Measurements from ENCODE around the gene SRA1.
"Not testable (repeated sequence)": the region's sequence is repeated elsewhere in the genome, so short reads cannot be mapped to it uniquely, and the experiment has no call there.

DNA sequence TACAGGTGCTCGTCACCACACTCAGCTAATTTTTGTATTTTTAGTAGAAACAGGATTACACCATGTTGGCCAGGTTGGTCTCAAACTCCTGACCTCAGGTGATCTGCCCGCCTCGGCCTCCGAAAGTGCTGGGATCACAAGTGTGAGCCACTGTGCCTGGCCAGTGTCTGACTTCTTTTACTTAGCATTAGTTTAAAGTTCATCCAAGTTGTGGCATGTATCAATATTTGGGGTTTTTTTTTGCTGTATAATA lies 46.1 kb upstream of the SRA1 start:
- TF ChIP-seq, protein P1, sequence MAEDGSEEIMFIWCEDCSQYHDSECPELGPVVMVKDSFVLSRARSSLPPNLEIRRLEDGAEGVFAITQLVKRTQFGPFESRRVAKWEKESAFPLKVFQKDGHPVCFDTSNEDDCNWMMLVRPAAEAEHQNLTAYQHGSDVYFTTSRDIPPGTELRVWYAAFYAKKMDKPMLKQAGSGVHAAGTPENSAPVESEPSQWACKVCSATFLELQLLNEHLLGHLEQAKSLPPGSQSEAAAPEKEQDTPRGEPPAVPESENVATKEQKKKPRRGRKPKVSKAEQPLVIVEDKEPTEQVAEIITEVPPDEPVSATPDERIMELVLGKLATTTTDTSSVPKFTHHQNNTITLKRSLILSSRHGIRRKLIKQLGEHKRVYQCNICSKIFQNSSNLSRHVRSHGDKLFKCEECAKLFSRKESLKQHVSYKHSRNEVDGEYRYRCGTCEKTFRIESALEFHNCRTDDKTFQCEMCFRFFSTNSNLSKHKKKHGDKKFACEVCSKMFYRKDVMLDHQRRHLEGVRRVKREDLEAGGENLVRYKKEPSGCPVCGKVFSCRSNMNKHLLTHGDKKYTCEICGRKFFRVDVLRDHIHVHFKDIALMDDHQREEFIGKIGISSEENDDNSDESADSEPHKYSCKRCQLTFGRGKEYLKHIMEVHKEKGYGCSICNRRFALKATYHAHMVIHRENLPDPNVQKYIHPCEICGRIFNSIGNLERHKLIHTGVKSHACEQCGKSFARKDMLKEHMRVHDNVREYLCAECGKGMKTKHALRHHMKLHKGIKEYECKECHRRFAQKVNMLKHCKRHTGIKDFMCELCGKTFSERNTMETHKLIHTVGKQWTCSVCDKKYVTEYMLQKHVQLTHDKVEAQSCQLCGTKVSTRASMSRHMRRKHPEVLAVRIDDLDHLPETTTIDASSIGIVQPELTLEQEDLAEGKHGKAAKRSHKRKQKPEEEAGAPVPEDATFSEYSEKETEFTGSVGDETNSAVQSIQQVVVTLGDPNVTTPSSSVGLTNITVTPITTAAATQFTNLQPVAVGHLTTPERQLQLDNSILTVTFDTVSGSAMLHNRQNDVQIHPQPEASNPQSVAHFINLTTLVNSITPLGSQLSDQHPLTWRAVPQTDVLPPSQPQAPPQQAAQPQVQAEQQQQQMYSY (CRISPR knock-in tag; IDR thresholded peaks at IDR 0.05), result not testable (repeated sequence)
- TF ChIP-seq NFYB (CRISPR knock-in tag; conservative IDR thresholded peaks at IDR 0.05; ENCODE audit: low read depth); FOXJ3 (CRISPR knock-in tag; IDR thresholded peaks at IDR 0.05; ENCODE audit: borderline replicate concordance); JUN (CRISPR knock-in tag; IDR thresholded peaks at IDR 0.05); ZBTB21 (CRISPR knock-in tag; IDR thresholded peaks at IDR 0.05; ENCODE audit: borderline replicate concordance): not testable (repeated sequence)
- TF ChIP-seq, protein P2, sequence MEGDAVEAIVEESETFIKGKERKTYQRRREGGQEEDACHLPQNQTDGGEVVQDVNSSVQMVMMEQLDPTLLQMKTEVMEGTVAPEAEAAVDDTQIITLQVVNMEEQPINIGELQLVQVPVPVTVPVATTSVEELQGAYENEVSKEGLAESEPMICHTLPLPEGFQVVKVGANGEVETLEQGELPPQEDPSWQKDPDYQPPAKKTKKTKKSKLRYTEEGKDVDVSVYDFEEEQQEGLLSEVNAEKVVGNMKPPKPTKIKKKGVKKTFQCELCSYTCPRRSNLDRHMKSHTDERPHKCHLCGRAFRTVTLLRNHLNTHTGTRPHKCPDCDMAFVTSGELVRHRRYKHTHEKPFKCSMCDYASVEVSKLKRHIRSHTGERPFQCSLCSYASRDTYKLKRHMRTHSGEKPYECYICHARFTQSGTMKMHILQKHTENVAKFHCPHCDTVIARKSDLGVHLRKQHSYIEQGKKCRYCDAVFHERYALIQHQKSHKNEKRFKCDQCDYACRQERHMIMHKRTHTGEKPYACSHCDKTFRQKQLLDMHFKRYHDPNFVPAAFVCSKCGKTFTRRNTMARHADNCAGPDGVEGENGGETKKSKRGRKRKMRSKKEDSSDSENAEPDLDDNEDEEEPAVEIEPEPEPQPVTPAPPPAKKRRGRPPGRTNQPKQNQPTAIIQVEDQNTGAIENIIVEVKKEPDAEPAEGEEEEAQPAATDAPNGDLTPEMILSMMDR (IDR thresholded peaks at IDR 0.05), result not testable (repeated sequence)
- TF ChIP-seq, protein P3, sequence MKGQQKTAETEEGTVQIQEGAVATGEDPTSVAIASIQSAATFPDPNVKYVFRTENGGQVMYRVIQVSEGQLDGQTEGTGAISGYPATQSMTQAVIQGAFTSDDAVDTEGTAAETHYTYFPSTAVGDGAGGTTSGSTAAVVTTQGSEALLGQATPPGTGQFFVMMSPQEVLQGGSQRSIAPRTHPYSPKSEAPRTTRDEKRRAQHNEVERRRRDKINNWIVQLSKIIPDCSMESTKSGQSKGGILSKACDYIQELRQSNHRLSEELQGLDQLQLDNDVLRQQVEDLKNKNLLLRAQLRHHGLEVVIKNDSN (CRISPR knock-in tag; IDR thresholded peaks at IDR 0.05), result not testable (repeated sequence)
- TF ChIP-seq, protein P4, sequence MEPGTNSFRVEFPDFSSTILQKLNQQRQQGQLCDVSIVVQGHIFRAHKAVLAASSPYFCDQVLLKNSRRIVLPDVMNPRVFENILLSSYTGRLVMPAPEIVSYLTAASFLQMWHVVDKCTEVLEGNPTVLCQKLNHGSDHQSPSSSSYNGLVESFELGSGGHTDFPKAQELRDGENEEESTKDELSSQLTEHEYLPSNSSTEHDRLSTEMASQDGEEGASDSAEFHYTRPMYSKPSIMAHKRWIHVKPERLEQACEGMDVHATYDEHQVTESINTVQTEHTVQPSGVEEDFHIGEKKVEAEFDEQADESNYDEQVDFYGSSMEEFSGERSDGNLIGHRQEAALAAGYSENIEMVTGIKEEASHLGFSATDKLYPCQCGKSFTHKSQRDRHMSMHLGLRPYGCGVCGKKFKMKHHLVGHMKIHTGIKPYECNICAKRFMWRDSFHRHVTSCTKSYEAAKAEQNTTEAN (CRISPR knock-in tag; IDR thresholded peaks at IDR 0.05), result not testable (repeated sequence)
